Activated T-helper 1 cell treated with Interleukin-2 at 50 U/mL for 16 hours (primary cell): ENCODE results near the gene C11orf42.

ENCODE experiments used
- DNase-seq: peaks from one replicate; pipeline ENCODE4 v3.0.0-alpha.2; 2020; ENCODE audit warnings: low read depth

Gene C11orf42

GRCh38 chr11:6205366-6205765, at the start of gene C11orf42:
Gene C11orf42, plus strand, starts transcription at chr11:6205557. Its CDS starts 59 bp downstream, at chr11:6205616.
- no peak for DNase-seq

GRCh38 chr11:6156628-6157359, 48.6 kb upstream of the C11orf42 start:
- no peak for DNase-seq

GRCh38 chr11:6170226-6170625, 35.1 kb upstream of the C11orf42 start, which contains the start of gene OR52B2:
Gene OR52B2, minus strand, starts transcription at chr11:6170326. Its CDS starts 0 bp downstream, at chr11:6170326.
- DNase-seq, result no peak

GRCh38 chr11:6175440-6175839, 29.9 kb upstream of the C11orf42 start:
- no peak for DNase-seq

GRCh38 chr11:6191742-6192141, 13.6 kb upstream of the C11orf42 start:
- DNase-seq, result no peak

- no peak for DNase-seq
These were observed 11.2 kb upstream of the C11orf42 start for GRCh38 chr11:6194065-6194581.

GRCh38 chr11:6196396-6196795, 9.0 kb upstream of the C11orf42 start:
- no peak for DNase-seq

- no peak for DNase-seq
These were observed 7.7 kb upstream of the C11orf42 start for GRCh38 chr11:6197466-6198200.

GRCh38 chr11:6199174-6199810, 6.1 kb upstream of the C11orf42 start, which contains the start of gene OR52W1:
Gene OR52W1, plus strand, starts transcription at chr11:6199224. Its CDS starts 0 bp downstream, at chr11:6199224.
- no peak for DNase-seq

GRCh38 chr11:6200975-6201374, 4.4 kb upstream of the C11orf42 start:
- DNase-seq, result no peak

GRCh38 chr11:6201481-6201880, 3.9 kb upstream of the C11orf42 start:
- DNase-seq, result no peak

- no peak for DNase-seq
These were observed 3.3 kb upstream of the C11orf42 start for GRCh38 chr11:6202041-6202440.

- DNase-seq, result no peak
These were observed 2.0 kb upstream of the C11orf42 start for GRCh38 chr11:6203327-6203726.

GRCh38 chr11:6204706-6205105, 651 bp upstream of the C11orf42 start:
- no peak for DNase-seq

GRCh38 chr11:6206456-6207180, 1.3 kb downstream of the C11orf42 start:
- no peak for DNase-seq

- no peak for DNase-seq
These were observed 4.4 kb downstream of the C11orf42 start for GRCh38 chr11:6209801-6210200.

GRCh38 chr11:6210274-6210955, 5.1 kb downstream of the C11orf42 start:
- no peak for DNase-seq

- no peak for DNase-seq
These were observed 9.2 kb downstream of the C11orf42 start for GRCh38 chr11:6214530-6214929.

GRCh38 chr11:6216501-6216900, 11.1 kb downstream of the C11orf42 start:
- no peak for DNase-seq

GRCh38 chr11:6217722-6218121, 12.4 kb downstream of the C11orf42 start:
- DNase-seq, result no peak

GRCh38 chr11:6219359-6219758, 14.0 kb downstream of the C11orf42 start:
- DNase-seq, result no peak
